A172 (cell line): ENCODE measurements around the gene ATP1A2. TPM values are rescaled to one million over a fixed set of nuclear protein-coding genes. Genes with fewer than 3 reads are reported as not detected.
"Not testable (repeated sequence)": the region's sequence is repeated elsewhere in the genome, so short reads cannot be mapped to it uniquely, and the experiment has no call there.

Experiments used
- DNase-seq: peaks from one replicate; pipeline ENCODE4 v3.0.0-alpha.2; 2015; ENCODE audit warnings: low spot score
- total RNA-seq: library from RNA; depleted of rRNA; stranded (reverse); fragments of >200 nt; shearing (Covaris generic); gene quantifications from 2 replicates; pipeline ENCODE4 v1.2.3, GENCODE V29; 2014

Gene ATP1A2
- total RNA-seq, 1 experiment from 2014 or later: 0.22 TPM

GRCh38 chr1:160101037-160101716 is 14.4 kb upstream of the ATP1A2 start:
- peak; percentile 83 for DNase-seq

- DNase-seq: no peak
These were observed 13.6 kb upstream of the ATP1A2 start for GRCh38 chr1:160101717-160102522.

GRCh38 chr1:160103658-160104408 is 11.7 kb upstream of the ATP1A2 start:
- no peak for DNase-seq

GRCh38 chr1:160104486-160104885 is 11.1 kb upstream of the ATP1A2 start:
- DNase-seq: no peak

- no peak for DNase-seq
These were observed 10.4 kb upstream of the ATP1A2 start for GRCh38 chr1:160105155-160105554.

GRCh38 chr1:160107512-160107911 is 8.0 kb upstream of the ATP1A2 start:
- DNase-seq: no peak

GRCh38 chr1:160108888-160109662 is 6.5 kb upstream of the ATP1A2 start:
- DNase-seq: peak; percentile 59

GRCh38 chr1:160109686-160110085 is 5.9 kb upstream of the ATP1A2 start:
- no peak for DNase-seq

GRCh38 chr1:160111462-160111861 is 4.1 kb upstream of the ATP1A2 start:
- DNase-seq: not testable (repeated sequence)

GRCh38 chr1:160112357-160112756 is 3.2 kb upstream of the ATP1A2 start:
- DNase-seq: no peak

GRCh38 chr1:160113407-160113806 is 2.2 kb upstream of the ATP1A2 start:
- DNase-seq: no peak

- no peak for DNase-seq
These were observed 1.5 kb upstream of the ATP1A2 start for GRCh38 chr1:160114085-160114484.

GRCh38 chr1:160116283-160117147 is 956 bp downstream of the ATP1A2 start:
- DNase-seq: no peak

- DNase-seq: no peak
These were observed 1.7 kb downstream of the ATP1A2 start for GRCh38 chr1:160117300-160117699.

- no peak for DNase-seq
These were observed 2.2 kb downstream of the ATP1A2 start for GRCh38 chr1:160117709-160118183.

- no peak for DNase-seq
These were observed 3.4 kb downstream of the ATP1A2 start for GRCh38 chr1:160118928-160119327.

GRCh38 chr1:160120797-160121196 is 5.2 kb downstream of the ATP1A2 start:
- DNase-seq: no peak

- DNase-seq: no peak
These were observed 5.8 kb downstream of the ATP1A2 start for GRCh38 chr1:160121388-160121787.

- no peak for DNase-seq
These were observed 7.5 kb downstream of the ATP1A2 start for GRCh38 chr1:160122978-160123495.

- peak; percentile 21 for DNase-seq
These were observed 8.2 kb downstream of the ATP1A2 start for GRCh38 chr1:160123726-160124125.
